ENCODE data around the gene GPR50.

GPR50 gene

GRCh38 chrX:151174581-151175282 lies 1.7 kb upstream of the GPR50 start:
- ATAC-seq = no peak
- TF ChIP-seq TOX (CRISPR knock-in tag; IDR thresholded peaks at IDR 0.05; ENCODE audit: borderline replicate concordance) (no peak), POU6F1 (CRISPR knock-in tag; IDR thresholded peaks at IDR 0.05; ENCODE audit: borderline replicate concordance, low read depth) (no peak), OSR1 (CRISPR knock-in tag; IDR thresholded peaks at IDR 0.05) (no peak), GLIS3 (CRISPR knock-in tag; IDR thresholded peaks at IDR 0.05) (no peak), ZC3H10 (CRISPR knock-in tag; IDR thresholded peaks at IDR 0.05) (no peak), TCF4 (CRISPR knock-in tag; IDR thresholded peaks at IDR 0.05; ENCODE audit: borderline replicate concordance) (no peak), CSRNP3 (CRISPR knock-in tag; IDR thresholded peaks at IDR 0.05) (no peak), ARNTL (CRISPR knock-in tag; IDR thresholded peaks at IDR 0.05; ENCODE audit: borderline replicate concordance, low read depth) (no peak), ISL1 (CRISPR knock-in tag; IDR thresholded peaks at IDR 0.05) (no peak), ZNF8 (CRISPR knock-in tag; IDR thresholded peaks at IDR 0.05) (no peak), ZNF70 (CRISPR knock-in tag; IDR thresholded peaks at IDR 0.05) (no peak)

GRCh38 chrX:151175283-151176062 lies 911 bp upstream of the GPR50 start:
- no peak for ATAC-seq
- no peak for TF ChIP-seq BACH2 (CRISPR knock-in tag; IDR thresholded peaks at IDR 0.05; ENCODE audit: borderline replicate concordance)
- no peak for TF ChIP-seq PATZ1 (CRISPR knock-in tag; IDR thresholded peaks at IDR 0.05; ENCODE audit: borderline replicate concordance)
- no peak for TF ChIP-seq ZNF565 (CRISPR knock-in tag; conservative IDR thresholded peaks at IDR 0.05; ENCODE audit: low read depth)
- TF ChIP-seq ZNF70 (CRISPR knock-in tag; IDR thresholded peaks at IDR 0.05) = no peak
- no peak for TF ChIP-seq ARNTL (CRISPR knock-in tag; IDR thresholded peaks at IDR 0.05; ENCODE audit: borderline replicate concordance, low read depth)
- TF ChIP-seq CREB5 (CRISPR knock-in tag; IDR thresholded peaks at IDR 0.05; ENCODE audit: low read depth) = no peak
- TF ChIP-seq CSRNP3 (CRISPR knock-in tag; IDR thresholded peaks at IDR 0.05) = no peak
- TF ChIP-seq ZFP30 (CRISPR knock-in tag; IDR thresholded peaks at IDR 0.05) = no peak
- no peak for TF ChIP-seq CSDC2 (CRISPR knock-in tag; IDR thresholded peaks at IDR 0.05)

- TF ChIP-seq POU6F1 (CRISPR knock-in tag; IDR thresholded peaks at IDR 0.05; ENCODE audit: borderline replicate concordance, low read depth) (no peak), ARNTL (CRISPR knock-in tag; IDR thresholded peaks at IDR 0.05; ENCODE audit: borderline replicate concordance, low read depth) (no peak), ZNF565 (CRISPR knock-in tag; conservative IDR thresholded peaks at IDR 0.05; ENCODE audit: low read depth) (no peak), ISL1 (CRISPR knock-in tag; IDR thresholded peaks at IDR 0.05) (no peak)
- ATAC-seq = no peak
Observed at GRCh38 chrX:151177141-151178027, 1.0 kb downstream of the GPR50 start.
